CD4-positive, alpha-beta T cell treated with Interleukin-15 for 1 hour (primary cell): Measurements from ENCODE around the gene ESYT2.

Experiments used
- DNase-seq: peaks from one replicate; pipeline ENCODE4 v3.0.0-alpha.2; 2020

ESYT2 gene

GRCh38 chr7:158821171-158822031 lies 7.9 kb downstream of the ESYT2 start:
- DNase-seq: no peak

- no peak for DNase-seq
Observed at GRCh38 chr7:158820656-158821055, 8.7 kb downstream of the ESYT2 start.

DNA sequence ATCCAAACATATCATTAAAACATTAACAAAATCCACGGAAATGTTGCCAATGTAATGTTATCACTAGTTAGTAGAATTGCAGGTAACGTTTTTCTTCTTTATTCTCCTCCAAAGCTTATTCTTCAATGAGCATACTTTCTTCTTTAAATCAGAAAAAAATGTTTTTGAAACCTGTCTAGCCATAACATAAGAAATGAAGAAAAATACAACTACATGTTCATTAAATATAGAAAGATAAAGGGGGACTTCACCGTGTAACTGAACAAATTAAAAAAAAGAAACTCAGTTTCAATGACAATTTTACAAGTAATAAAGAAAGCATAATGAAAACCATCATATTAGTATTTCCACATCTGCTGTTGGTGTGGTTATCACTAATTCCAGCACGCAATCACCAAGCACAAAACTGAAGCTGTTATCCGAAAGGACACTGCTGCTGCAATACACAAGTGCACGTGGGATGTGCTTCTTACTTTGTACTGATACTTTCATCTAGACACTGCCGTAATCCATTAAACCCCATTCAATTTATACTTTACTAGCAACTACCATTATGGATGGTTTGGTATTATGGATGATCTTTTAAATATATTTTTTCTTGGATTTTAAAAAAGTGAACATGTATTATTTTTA lies 9.6 kb downstream of the ESYT2 start:
- no peak for DNase-seq

DNA sequence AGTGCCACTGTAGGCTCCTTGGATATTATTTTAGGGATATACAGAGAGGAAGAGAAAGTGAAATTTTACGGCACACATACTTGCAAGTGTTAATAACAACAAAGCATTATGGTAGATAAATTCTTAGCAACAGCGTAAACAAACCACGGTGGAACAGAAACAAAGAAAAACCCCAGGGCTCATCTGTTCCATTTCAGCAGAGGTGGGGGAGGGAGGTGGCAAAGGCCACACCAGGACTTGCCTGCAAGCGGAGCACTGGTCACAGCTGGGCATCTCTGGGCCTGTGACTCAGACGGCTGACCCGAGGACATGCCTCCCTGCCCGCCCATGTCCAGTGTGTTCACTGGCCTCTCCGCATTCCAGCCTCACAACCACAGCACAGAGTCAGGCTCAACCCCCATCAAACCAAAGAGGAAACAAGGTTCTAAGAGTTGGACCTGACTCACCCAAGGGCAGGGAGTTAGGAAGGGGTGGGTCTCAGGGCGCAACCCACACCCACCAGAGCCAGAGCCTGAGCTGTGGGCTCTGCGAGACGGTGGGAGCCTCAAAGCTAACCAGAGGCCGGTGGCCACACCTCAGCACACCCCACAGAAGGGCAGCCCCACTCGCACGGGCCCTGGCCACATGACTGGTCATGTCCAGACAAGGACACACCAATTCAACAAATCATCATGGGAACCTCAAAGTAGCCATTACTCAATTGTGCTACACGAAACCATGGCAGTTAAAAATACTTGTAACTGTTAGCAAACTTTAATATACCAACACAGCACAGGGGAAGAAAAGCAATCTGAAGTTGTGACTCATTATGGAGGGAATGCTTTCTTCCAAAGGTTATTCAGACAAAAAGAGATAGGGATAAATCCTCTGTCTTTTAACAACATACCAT lies 10.7 kb downstream of the ESYT2 start:
- peak; percentile 90 for DNase-seq

- no peak for DNase-seq
Observed at GRCh38 chr7:158816995-158817394, 12.3 kb downstream of the ESYT2 start.

DNA sequence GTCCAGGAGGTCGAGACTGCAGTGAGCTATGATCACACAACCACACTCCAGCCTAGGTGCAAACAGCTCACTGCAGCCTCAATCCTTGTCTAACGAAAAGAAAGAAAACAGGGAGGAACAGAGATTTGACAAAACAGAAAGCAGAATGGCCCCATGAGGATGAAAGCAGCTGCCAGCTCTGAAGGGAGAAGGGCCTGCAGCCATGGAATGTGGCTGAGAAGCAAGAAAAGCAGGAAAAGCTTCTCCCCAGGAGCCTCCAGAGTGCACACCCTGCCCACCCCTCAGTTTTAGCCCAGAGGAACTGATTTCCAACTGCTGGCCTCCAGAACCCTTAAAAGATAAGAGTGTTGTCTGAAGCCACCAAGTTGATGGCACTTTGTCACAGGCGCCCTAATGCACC lies 13.0 kb downstream of the ESYT2 start:
- no peak for DNase-seq

- DNase-seq: no peak
Observed at GRCh38 chr7:158815800-158816128, 13.5 kb downstream of the ESYT2 start.

- no peak for DNase-seq
Observed at GRCh38 chr7:158815083-158815799, 14.1 kb downstream of the ESYT2 start.

DNA sequence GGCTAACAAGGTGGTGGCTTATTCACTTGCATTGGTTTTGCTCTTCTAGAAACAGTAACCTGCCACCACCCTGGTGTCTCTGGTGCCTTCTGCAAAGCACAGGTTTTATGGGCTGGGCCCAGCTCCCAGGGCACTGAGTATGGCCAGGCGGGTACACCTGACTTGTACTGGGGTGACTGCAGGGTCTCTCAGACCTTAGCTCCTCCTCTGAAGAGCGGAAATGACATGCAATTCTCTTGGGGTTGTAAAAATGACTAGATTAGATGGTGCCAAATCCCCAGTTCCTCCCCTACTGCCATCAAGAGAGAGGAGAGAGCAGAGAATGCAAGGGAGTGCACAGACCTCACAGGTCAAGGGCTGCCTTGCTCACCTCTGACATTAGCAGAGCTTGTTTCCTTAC lies 14.7 kb downstream of the ESYT2 start:
- peak; percentile 63 for DNase-seq

DNA sequence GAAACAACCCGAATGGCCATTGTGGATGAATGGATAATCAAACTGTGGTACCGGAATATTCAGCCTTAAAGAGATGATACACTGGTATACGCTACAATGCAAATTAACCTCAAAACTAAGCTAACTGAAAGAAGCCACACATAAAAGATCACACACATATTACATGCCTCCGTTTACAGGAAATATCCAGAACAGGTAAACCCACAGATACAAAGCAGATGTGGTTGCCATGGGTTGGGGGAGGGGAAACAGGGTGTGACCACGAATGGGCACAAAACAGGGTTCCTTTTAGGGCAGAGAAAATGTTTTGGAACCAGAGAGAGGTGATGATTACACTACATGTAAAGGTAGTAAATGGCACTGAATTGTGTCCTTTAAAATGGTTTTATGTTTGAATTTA lies 16.6 kb downstream of the ESYT2 start:
- DNase-seq: peak; percentile 85

DNA sequence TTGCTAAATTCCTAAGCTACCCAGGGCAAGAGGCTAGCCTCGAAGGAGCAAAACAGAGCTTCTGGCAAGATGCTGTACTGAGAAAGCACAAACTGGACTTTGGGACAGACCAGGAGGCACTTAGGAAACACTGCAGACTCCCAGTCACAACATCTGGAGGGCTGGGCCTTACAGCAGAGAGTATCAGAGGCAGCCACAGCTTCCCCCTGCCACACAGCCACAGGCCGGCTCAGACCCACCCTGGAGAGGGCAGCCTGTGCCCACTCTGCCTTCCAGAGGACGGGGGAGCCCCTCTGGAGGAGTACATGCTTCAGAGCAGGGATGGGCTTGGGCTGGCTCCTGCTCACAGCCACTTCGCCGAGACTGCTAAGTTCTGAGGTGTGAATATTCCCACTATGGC lies 17.4 kb downstream of the ESYT2 start:
- no peak for DNase-seq

- peak; percentile 44 for DNase-seq
Observed at GRCh38 chr7:158811461-158811860, 17.8 kb downstream of the ESYT2 start.

- DNase-seq: no peak
Observed at GRCh38 chr7:158810846-158811245, 18.5 kb downstream of the ESYT2 start.

DNA sequence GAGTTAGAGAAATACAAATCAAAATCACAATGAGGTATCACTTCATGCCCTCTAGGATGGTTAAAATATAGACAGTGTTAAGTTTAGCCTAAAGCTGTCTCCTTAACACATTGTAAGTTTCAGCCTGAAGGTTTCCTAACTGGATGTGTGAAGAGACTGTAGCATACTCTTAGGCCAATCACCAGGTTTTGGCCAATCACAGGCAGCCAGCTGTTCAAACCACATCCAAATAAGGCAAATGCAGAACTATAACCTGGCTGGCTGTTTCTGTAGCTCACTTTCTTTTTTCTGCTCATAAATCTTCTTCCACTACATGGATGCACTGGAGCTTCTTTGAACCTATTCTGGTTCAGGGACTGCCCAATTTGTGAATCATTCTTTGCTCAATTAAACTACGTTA lies 19.7 kb downstream of the ESYT2 start:
- DNase-seq: peak; percentile 58

DNA sequence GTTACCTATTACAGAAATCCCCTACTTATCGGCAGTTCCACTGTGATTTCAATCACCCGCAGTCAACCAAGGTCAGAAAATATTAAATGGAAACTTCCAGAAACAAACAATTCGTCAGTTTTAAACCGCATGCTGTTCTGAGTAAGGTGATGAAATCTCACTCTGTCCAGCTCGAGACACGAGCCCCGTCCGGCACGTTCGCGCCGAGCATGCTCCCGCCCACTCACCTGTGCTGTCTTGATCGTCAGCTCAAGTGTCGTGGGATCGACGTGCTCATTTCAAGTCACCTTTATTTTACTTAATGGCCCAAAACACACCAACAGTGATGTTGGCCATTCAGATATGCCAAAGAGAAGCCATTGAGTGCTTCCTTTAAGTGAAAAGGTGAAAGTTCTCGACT lies 21.2 kb downstream of the ESYT2 start:
- no peak for DNase-seq

GRCh38 chr7:158805937-158806336 lies 23.4 kb downstream of the ESYT2 start:
- no peak for DNase-seq

DNA sequence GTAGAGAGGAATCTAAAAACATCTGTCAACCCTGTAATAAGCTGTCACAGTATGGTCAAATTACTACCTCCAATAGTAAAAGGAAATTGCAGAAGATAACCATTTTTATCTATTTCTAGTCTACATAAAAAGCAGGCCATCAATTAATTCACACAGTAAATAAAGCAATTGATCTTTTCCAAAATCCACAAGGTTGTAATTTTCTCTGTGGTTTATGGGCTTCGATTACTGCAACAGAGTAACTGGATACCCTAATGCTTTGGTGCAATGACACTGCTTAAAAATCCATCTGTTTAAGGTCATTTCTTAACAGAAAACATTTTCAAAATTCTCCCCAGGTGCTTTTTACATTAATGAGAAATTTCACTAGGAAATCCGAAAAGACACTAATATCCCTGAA lies 23.9 kb downstream of the ESYT2 start:
- no peak for DNase-seq

GRCh38 chr7:158804335-158804734 lies 25.0 kb downstream of the ESYT2 start:
- DNase-seq: peak; percentile 50

DNA sequence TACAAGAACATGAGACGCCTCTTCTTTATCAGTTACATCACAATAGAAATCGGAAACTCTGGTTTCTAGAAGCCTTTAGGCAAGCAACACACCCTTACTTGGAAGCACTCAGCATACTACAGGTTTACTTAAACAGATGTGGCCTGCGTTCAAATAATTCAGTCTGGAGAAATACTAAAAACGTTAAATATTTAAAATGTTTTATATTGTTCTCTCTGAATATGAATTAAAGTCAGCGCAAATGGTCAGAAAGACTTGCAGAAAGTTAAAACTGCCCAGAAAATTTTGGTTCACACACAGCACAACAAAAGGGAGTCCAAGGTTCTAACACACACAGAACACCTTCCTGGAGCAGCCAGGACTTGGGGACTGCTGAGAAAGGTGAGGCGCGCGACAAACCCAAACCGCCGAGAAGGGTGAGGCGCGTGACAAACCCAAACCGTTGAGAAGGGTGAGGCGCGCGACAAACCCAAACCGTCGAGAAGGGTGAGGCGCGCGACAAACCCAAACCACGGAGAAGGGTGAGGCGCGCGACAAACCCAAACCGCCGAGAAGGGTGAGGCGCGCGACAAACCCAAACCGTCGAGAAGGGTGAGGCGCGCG lies 25.8 kb downstream of the ESYT2 start:
- DNase-seq: no peak

DNA sequence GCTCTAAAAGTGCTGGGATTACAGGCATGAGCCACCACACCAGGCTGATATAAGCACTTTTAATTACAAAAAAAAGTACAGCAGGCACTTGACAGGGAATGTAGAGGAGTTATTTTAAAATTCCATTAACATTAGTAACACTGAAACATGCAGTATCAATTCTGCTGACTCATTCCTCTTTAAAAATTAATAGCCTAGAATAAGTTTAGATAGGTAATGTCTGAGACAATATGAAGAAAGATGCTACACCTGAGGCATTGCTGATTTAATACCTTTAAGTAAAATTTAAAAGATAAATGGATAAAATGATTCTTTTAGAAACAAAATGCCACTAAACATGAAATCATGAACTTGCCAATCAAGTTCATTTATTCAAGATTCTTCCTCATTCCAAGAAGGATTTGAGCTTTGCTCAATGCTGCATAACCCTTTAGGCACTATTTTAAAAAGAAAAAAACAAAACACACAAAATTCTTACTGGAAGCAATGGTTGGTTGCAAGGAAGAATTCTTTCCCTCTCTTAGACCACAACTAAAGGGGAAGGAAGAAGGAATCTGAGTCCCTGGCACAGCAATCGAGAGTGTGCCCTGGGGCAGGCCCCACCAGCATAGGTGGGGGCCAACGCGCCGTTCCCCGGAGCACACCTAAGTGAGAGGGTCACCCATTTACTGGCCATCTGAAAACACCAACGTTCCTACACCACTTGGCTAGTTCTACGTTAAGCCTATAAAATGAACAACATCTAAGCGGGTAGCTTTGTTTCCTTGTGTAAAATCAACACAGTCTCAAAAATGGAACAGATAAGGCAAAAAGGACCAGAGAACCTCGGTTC lies 26.6 kb downstream of the ESYT2 start:
- no peak for DNase-seq

DNA sequence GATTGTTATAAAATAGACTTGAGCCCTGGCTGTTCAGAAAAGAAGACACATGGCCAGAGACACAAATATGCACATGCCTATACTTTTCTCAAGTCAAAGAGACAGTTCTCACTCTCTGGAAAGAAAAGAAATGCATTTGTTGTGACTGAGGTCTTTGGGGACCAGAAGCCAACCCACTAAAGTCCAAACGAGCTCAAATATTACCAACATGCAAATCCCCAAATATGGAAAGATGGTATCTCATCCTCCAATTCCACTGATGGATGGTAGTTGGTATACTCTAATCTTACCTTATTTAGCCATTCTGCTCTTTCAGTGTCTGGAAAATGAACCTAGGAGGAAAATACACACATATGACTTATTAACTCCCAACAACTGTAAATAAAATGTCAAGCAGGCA lies 30.6 kb downstream of the ESYT2 start:
- no peak for DNase-seq

DNA sequence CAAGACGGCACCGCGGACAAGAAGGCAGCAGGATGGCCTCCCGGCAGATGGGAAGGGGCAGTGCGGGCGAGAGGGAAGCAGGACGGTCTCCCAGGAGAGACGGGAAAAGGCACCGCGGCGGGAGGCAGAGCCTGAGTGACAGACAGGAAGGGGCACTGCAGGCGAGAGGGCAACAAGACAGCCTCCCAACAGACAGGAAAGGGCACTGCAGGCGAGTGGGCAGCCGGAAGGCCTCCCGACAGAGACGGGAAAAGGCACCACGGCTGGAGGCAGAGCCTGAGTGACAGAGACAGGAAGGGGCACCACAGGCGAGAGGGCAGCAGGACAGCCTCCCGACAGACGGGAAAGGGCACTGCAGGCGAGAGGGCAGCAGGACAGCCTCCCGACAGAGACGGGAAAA lies 32.6 kb downstream of the ESYT2 start:
- no peak for DNase-seq
